ENCODE results near the gene NUCB2. TPM values are rescaled to one million over a fixed set of nuclear protein-coding genes. Genes with fewer than 3 reads are reported as not detected.

The NUCB2 gene
- total RNA-seq, 1 donor: 109 TPM

GRCh38 chr11:17244046-17244445 lies 32.5 kb upstream of the NUCB2 start:
- Histone ChIP-seq H3K4me2 (ENCODE audit: insufficient read depth, low read length) (no peak overlapping the region), H3K4me1 (ENCODE audit: insufficient read depth, low read length) (no peaks in the 10 kb centered on the region), H3K27ac (ENCODE audit: low read depth, low read length) (no peak overlapping the region), H3K27me3 (ENCODE audit: insufficient read depth, low read length) (no peaks in the 10 kb centered on the region), H3K79me2 (ENCODE audit: insufficient read depth, low read length) (no peaks in the 10 kb centered on the region), H2AFZ (ENCODE audit: low read length) (no peak overlapping the region), H3K4me3 (ENCODE audit: insufficient read depth, low read length) (no peak overlapping the region), H3K36me3 (ENCODE audit: insufficient read depth, low read length) (no peaks in the 10 kb centered on the region), H4K20me1 (ENCODE audit: insufficient read depth, low read length) (no peaks in the 10 kb centered on the region), H3K9me3 (ENCODE audit: low read depth, low read length) (no peaks in the 10 kb centered on the region)
- peak; percentile 8 for DNase-seq (ENCODE audit: insufficient read length, low spot score, missing footprints)
- TF ChIP-seq CTCF (IDR thresholded peaks at IDR 0.05; ENCODE audit: extremely low read depth, low read depth, low read length): no peak

- Histone ChIP-seq H3K4me3 (ENCODE audit: insufficient read depth, low read length) (no peak overlapping the region), H3K36me3 (ENCODE audit: insufficient read depth, low read length) (no peaks in the 10 kb centered on the region), H3K4me1 (ENCODE audit: insufficient read depth, low read length) (no peaks in the 10 kb centered on the region), H2AFZ (ENCODE audit: low read length) (no peak overlapping the region), H3K4me2 (ENCODE audit: insufficient read depth, low read length) (no peak overlapping the region), H3K27ac (ENCODE audit: low read depth, low read length) (no peak overlapping the region), H3K27me3 (ENCODE audit: insufficient read depth, low read length) (no peaks in the 10 kb centered on the region), H4K20me1 (ENCODE audit: insufficient read depth, low read length) (no peaks in the 10 kb centered on the region), H3K79me2 (ENCODE audit: insufficient read depth, low read length) (no peaks in the 10 kb centered on the region), H3K9me3 (ENCODE audit: low read depth, low read length) (no peaks in the 10 kb centered on the region)
- DNase-seq (ENCODE audit: insufficient read length, low spot score, missing footprints): peak; percentile 27
- no peak for TF ChIP-seq CTCF (IDR thresholded peaks at IDR 0.05; ENCODE audit: extremely low read depth, low read depth, low read length)
Observed at GRCh38 chr11:17250561-17251350, 25.8 kb upstream of the NUCB2 start.

- no peak for DNase-seq (ENCODE audit: insufficient read length, low spot score, missing footprints)
- Histone ChIP-seq H3K9me3 (ENCODE audit: low read depth, low read length) (no peaks in the 10 kb centered on the region), H3K4me3 (ENCODE audit: insufficient read depth, low read length) (no peak overlapping the region), H3K27ac (ENCODE audit: low read depth, low read length) (no peak overlapping the region), H3K27me3 (ENCODE audit: insufficient read depth, low read length) (no peaks in the 10 kb centered on the region), H3K36me3 (ENCODE audit: insufficient read depth, low read length) (no peaks in the 10 kb centered on the region), H3K79me2 (ENCODE audit: insufficient read depth, low read length) (no peaks in the 10 kb centered on the region), H4K20me1 (ENCODE audit: insufficient read depth, low read length) (no peaks in the 10 kb centered on the region), H3K4me2 (ENCODE audit: insufficient read depth, low read length) (no peak overlapping the region), H2AFZ (ENCODE audit: low read length) (no peak overlapping the region), H3K4me1 (ENCODE audit: insufficient read depth, low read length) (peaks cover 11% of the 10 kb centered on the region)
- no peak for TF ChIP-seq CTCF (IDR thresholded peaks at IDR 0.05; ENCODE audit: extremely low read depth, low read depth, low read length)
Observed at GRCh38 chr11:17252704-17253103, 23.8 kb upstream of the NUCB2 start.

- H2AFZ ChIP-seq (ENCODE audit: low read length): no peak overlapping the region
Observed at GRCh38 chr11:17256512-17256911, 20.0 kb upstream of the NUCB2 start.

More at GRCh38 chr11:17256512-17256911, 20.0 kb upstream of the NUCB2 start:
- no peak for TF ChIP-seq CTCF (IDR thresholded peaks at IDR 0.05; ENCODE audit: extremely low read depth, low read depth, low read length)
- H3K4me1 ChIP-seq (ENCODE audit: insufficient read depth, low read length): peaks cover 11% of the 10 kb centered on the region
- no peaks in the 10 kb centered on the region for H3K9me3 ChIP-seq (ENCODE audit: low read depth, low read length)
- H4K20me1 ChIP-seq (ENCODE audit: insufficient read depth, low read length): no peaks in the 10 kb centered on the region
- peak; percentile 89 for DNase-seq (ENCODE audit: insufficient read length, low spot score, missing footprints)
- no peaks in the 10 kb centered on the region for H3K36me3 ChIP-seq (ENCODE audit: insufficient read depth, low read length)
- no peaks in the 10 kb centered on the region for H3K27me3 ChIP-seq (ENCODE audit: insufficient read depth, low read length)
- H3K79me2 ChIP-seq (ENCODE audit: insufficient read depth, low read length): no peaks in the 10 kb centered on the region
- peak overlapping the region; percentile 40 for H3K4me3 ChIP-seq (ENCODE audit: insufficient read depth, low read length)
- peak overlapping the region; percentile 93 for H3K27ac ChIP-seq (ENCODE audit: low read depth, low read length)
- H3K4me2 ChIP-seq (ENCODE audit: insufficient read depth, low read length): peak overlapping the region; percentile 64

Data from osteoblast (primary cell).